ENCODE data around the gene YIF1A. TPM values are rescaled to one million over a fixed set of nuclear protein-coding genes. Genes with fewer than 3 reads are reported as not detected.

Gene YIF1A
- total RNA-seq, 2 experiments from 2014 or later, result 57.2 to 73.4 TPM

DNA sequence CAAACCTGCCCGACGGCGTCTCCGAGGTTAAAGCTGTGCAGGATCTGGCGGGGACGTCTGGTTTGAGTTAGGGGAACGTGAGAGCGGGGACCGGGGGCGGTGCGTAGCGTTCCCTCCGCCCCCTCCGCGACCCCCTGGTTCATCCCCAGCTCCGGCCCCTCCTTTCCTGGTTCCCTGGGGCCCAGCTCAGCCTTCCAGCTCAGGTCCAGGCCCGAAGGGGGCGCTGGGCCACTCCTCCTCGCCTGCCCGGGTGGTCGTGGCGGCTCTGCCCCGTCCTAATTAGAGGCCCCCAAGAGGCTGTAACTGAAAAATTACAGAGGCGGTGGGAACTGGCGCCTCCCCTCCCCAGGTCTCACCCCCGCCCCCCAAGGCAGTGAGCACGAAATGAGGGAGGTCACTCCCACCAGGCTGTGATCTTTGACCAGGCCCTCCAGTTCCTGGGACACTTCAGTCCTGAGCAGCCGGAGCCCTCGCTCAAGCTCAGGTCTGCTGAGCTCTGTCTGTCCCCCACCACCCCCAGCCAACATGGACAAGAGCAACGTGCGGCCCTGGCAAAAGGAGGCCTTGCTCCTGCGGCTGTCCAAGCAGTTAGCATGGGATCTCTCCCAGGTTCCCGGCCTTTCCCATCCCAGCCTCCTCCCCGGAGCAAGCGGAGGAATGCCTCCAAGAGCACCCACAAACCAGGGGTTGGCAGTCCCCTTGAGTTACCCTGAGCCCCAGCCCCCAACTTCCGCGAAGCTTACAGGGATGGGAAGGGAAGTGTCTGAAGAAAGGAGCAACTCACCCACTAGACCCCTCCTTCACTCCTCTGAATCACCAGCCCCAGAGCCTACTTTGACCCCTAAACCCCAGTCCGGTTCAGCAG lies 24.6 kb upstream of the YIF1A start:
- intact Hi-C loops (cut with micrococcal nuclease; ENCODE audit: unreplicated experiment), result loop anchor here (5.0 kb wide), 1 partner anchor 34 kb away; the partner anchor contains the start of genes B4GAT1 and BRMS1
- CTCF ChIA-PET (ENCODE audit: unreplicated experiment), result interaction anchor here (1.0 to 2.5 kb wide), 3 partner anchors 15 to 73 kb away, joined by 3 to 7 read pairs (median 4); partner anchors contain the start of gene RIN1
- peaks cover 33% of the 10 kb centered on the region for H3K4me1 ChIP-seq (ENCODE audit: insufficient read depth, low read length, poor library complexity, severe bottlenecking)

DNA sequence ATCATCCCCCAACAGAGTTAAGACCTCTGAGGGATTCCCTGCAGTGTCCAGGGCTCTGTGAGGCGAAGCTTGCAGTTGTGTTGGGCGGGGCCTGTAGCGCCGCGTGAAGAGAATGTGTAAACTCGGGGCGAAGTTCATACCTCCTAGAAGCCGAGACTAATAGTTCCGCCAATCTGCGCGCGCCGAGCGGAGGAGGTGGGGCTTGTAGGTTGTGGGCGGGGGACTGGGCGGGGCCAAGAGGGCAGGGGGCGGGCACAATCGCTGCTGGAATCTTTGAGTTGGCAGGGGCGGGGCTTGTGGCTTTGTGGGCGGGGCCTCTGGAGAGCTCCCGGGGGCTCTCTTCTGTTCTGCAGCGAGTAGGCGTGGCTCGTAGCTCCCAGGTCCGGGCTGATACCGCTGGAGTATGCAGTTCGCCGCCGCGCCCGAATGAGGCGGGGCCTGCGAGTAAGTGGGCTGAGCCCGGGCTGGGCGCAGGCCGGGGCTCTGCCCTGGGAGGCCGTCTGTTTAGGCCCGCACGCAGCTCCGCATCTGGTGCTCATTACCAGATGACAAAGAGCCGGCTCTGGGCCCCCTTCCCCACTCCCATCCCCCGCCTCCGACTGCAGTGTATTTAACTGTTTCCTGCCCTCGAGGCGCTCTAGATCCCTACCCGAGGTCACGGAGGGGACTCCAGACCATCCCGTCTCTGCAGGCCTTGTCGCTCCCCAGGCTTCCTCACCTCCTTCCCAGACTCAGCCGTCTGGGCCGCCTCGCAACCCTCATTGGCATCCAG lies 23.8 kb upstream of the YIF1A start:
- H4K20me1 ChIP-seq (ENCODE audit: insufficient read depth, low read length), result no peaks in the 10 kb centered on the region
- H3K9me2 ChIP-seq (ENCODE audit: insufficient read depth, low read length), result no peaks in the 10 kb centered on the region
- peaks cover 25% of the 10 kb centered on the region for H3K4me1 ChIP-seq (ENCODE audit: insufficient read depth, low read length, poor library complexity, severe bottlenecking)
- H3K36me3 ChIP-seq (ENCODE audit: insufficient read depth, low read length), result no peaks in the 10 kb centered on the region
- no TSS peak for BruUV-seq (replicated peaks)
- H3K9me3 ChIP-seq (ENCODE audit: low read length), result no peaks in the 10 kb centered on the region
- TF ChIP-seq EZH2phosphoT487 (IDR thresholded peaks at IDR 0.05; ENCODE audit: borderline replicate concordance, low read depth, low read length), result no peak
- TF ChIP-seq, protein P1, sequence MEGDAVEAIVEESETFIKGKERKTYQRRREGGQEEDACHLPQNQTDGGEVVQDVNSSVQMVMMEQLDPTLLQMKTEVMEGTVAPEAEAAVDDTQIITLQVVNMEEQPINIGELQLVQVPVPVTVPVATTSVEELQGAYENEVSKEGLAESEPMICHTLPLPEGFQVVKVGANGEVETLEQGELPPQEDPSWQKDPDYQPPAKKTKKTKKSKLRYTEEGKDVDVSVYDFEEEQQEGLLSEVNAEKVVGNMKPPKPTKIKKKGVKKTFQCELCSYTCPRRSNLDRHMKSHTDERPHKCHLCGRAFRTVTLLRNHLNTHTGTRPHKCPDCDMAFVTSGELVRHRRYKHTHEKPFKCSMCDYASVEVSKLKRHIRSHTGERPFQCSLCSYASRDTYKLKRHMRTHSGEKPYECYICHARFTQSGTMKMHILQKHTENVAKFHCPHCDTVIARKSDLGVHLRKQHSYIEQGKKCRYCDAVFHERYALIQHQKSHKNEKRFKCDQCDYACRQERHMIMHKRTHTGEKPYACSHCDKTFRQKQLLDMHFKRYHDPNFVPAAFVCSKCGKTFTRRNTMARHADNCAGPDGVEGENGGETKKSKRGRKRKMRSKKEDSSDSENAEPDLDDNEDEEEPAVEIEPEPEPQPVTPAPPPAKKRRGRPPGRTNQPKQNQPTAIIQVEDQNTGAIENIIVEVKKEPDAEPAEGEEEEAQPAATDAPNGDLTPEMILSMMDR (conservative IDR thresholded peaks at IDR 0.05; ENCODE audit: low read length), result no peak
- peak overlapping the region; percentile 72 for H3K27ac ChIP-seq (ENCODE audit: low read depth, low read length, poor library complexity, severe bottlenecking)
- CTCF ChIA-PET (ENCODE audit: unreplicated experiment), result interaction anchor here (0.6 to 2.5 kb wide), 9 partner anchors 9 to 73 kb away, joined by 3 to 7 read pairs (median 3); partner anchors contain the start of genes RIN1 and YIF1A
- no peaks in the 10 kb centered on the region for H3K79me2 ChIP-seq (ENCODE audit: insufficient read depth, low read depth, low read length)
- H3K4me3 ChIP-seq (ENCODE audit: low read depth, low read length, poor library complexity, severe bottlenecking), result peak overlapping the region; percentile 70
- H2AFZ ChIP-seq (ENCODE audit: low read length), result peak overlapping the region; percentile 70
- H3K4me2 ChIP-seq (ENCODE audit: low read length), result peak overlapping the region; percentile 89
- POLR2A ChIA-PET, result interaction anchor here (0.6 to 3.6 kb wide), 16 partner anchors 9 to 1070 kb away, joined by 3 to 13 read pairs (median 4); partner anchors contain the start of genes BRMS1 and YIF1A
- intact Hi-C loops (cut with micrococcal nuclease; ENCODE audit: unreplicated experiment), result loop anchor here (1.0 to 5.0 kb wide), 3 partner anchors 16 to 59 kb away; partner anchors contain the start of genes B4GAT1, BRMS1 and SLC29A2
- DNase-seq (ENCODE audit: low spot score), result peak; percentile 99

More for the DNA sequence above, 24.6 kb upstream of the YIF1A start:
- DNase-seq (ENCODE audit: low spot score), result no peak
- no peaks in the 10 kb centered on the region for H3K36me3 ChIP-seq (ENCODE audit: insufficient read depth, low read length)
- H3K27ac ChIP-seq (ENCODE audit: low read depth, low read length, poor library complexity, severe bottlenecking), result peak overlapping the region; percentile 21
- H4K20me1 ChIP-seq (ENCODE audit: insufficient read depth, low read length), result no peaks in the 10 kb centered on the region
- H3K4me2 ChIP-seq (ENCODE audit: low read length), result peak overlapping the region; percentile 74
- peak overlapping the region; percentile 18; the same call in 1 of the 2 replicates for H2AFZ ChIP-seq (ENCODE audit: low read length)
- POLR2A ChIA-PET, result interaction anchor here (0.6 to 3.6 kb wide), 11 partner anchors 9 to 78 kb away, joined by 3 to 13 read pairs (median 6); partner anchors contain the start of genes BRMS1 and YIF1A
- no peaks in the 10 kb centered on the region for H3K9me3 ChIP-seq (ENCODE audit: low read length)
- no TSS peak for BruUV-seq (replicated peaks)
- no peaks in the 10 kb centered on the region for H3K9me2 ChIP-seq (ENCODE audit: insufficient read depth, low read length)
- peak overlapping the region; percentile 70 for H3K4me3 ChIP-seq (ENCODE audit: low read depth, low read length, poor library complexity, severe bottlenecking)
- TF ChIP-seq, protein P1 (conservative IDR thresholded peaks at IDR 0.05; ENCODE audit: low read length), result peak; percentile 49
- no peak for TF ChIP-seq EZH2phosphoT487 (IDR thresholded peaks at IDR 0.05; ENCODE audit: borderline replicate concordance, low read depth, low read length)
- no peaks in the 10 kb centered on the region for H3K79me2 ChIP-seq (ENCODE audit: insufficient read depth, low read depth, low read length)
